ENCODE measurements around the gene RASSF10. TPM values are rescaled to one million over a fixed set of nuclear protein-coding genes. Genes with fewer than 3 reads are reported as not detected.

The RASSF10 gene
- total RNA-seq, 1 donor from 2014 or later: not detected

DNA sequence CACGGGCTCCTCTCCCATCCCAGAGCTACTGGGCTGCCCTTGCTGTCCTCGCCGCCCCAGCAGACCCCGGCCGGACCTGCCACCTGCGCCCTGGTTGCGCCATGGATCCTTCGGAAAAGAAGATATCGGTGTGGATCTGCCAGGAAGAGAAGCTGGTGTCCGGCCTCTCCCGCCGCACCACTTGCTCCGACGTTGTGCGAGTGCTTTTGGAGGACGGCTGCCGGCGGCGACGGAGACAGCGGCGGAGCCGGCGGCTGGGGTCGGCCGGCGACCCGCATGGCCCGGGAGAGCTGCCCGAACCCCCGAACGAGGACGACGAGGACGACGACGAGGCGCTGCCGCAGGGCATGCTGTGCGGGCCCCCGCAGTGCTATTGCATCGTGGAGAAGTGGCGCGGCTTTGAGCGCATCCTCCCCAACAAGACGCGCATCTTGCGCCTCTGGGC lies 382 bp downstream of the RASSF10 start:
- Mint-ChIP-seq H3K27me3 (ENCODE audit: unreplicated experiment) (peaks cover 16% of the 10 kb centered on the region), H3K4me3 (ENCODE audit: unreplicated experiment) (no peak overlapping the region), H3K4me1 (ENCODE audit: low read depth, unreplicated experiment) (peaks cover 4% of the 10 kb centered on the region), H3K27ac (ENCODE audit: unreplicated experiment) (no peak overlapping the region), H3K36me3 (ENCODE audit: unreplicated experiment) (peaks cover 4% of the 10 kb centered on the region), H3K9me3 (ENCODE audit: unreplicated experiment) (peaks cover 2% of the 10 kb centered on the region)
- TF ChIP-seq, protein P1, sequence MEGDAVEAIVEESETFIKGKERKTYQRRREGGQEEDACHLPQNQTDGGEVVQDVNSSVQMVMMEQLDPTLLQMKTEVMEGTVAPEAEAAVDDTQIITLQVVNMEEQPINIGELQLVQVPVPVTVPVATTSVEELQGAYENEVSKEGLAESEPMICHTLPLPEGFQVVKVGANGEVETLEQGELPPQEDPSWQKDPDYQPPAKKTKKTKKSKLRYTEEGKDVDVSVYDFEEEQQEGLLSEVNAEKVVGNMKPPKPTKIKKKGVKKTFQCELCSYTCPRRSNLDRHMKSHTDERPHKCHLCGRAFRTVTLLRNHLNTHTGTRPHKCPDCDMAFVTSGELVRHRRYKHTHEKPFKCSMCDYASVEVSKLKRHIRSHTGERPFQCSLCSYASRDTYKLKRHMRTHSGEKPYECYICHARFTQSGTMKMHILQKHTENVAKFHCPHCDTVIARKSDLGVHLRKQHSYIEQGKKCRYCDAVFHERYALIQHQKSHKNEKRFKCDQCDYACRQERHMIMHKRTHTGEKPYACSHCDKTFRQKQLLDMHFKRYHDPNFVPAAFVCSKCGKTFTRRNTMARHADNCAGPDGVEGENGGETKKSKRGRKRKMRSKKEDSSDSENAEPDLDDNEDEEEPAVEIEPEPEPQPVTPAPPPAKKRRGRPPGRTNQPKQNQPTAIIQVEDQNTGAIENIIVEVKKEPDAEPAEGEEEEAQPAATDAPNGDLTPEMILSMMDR (IDR thresholded peaks at IDR 0.05; ENCODE audit: partially characterized antibody, unreplicated experiment): no peak
- DNase-seq: no peak

DNA sequence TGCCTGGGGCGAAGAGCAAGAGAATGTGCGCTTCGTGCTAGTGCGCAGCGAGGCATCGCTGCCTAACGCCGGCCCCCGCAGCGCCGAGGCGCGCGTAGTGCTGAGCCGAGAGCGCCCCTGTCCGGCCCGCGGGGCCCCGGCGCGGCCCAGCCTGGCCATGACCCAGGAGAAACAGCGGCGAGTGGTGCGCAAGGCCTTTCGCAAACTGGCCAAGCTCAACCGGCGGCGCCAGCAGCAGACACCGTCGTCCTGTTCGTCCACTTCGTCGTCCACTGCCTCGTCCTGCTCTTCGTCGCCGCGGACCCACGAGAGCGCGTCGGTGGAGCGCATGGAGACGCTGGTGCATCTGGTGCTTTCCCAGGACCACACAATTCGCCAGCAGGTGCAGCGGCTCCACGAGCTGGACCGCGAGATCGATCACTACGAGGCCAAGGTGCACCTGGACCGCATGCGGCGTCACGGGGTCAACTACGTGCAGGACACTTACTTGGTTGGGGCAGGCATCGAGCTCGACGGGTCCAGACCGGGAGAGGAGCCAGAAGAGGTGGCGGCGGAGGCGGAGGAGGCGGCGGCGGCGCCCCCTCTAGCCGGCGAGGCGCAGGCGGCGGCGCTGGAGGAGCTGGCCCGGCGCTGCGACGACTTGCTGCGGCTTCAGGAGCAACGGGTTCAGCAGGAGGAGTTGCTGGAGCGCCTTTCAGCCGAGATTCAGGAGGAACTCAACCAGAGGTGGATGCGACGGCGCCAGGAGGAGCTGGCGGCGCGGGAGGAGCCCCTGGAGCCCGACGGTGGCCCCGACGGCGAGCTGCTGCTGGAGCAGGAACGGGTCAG lies 1.0 kb downstream of the RASSF10 start:
- Mint-ChIP-seq H3K27me3 (ENCODE audit: unreplicated experiment) (peaks cover 16% of the 10 kb centered on the region), H3K27ac (ENCODE audit: unreplicated experiment) (no peak overlapping the region), H3K36me3 (ENCODE audit: unreplicated experiment) (peaks cover 4% of the 10 kb centered on the region), H3K4me3 (ENCODE audit: unreplicated experiment) (peak overlapping the region; percentile 38), H3K9me3 (ENCODE audit: unreplicated experiment) (peaks cover 2% of the 10 kb centered on the region), H3K4me1 (ENCODE audit: low read depth, unreplicated experiment) (peaks cover 4% of the 10 kb centered on the region)
- peak; percentile 51 for DNase-seq
- TF ChIP-seq, protein P1 (IDR thresholded peaks at IDR 0.05; ENCODE audit: partially characterized antibody, unreplicated experiment): no peak

DNA sequence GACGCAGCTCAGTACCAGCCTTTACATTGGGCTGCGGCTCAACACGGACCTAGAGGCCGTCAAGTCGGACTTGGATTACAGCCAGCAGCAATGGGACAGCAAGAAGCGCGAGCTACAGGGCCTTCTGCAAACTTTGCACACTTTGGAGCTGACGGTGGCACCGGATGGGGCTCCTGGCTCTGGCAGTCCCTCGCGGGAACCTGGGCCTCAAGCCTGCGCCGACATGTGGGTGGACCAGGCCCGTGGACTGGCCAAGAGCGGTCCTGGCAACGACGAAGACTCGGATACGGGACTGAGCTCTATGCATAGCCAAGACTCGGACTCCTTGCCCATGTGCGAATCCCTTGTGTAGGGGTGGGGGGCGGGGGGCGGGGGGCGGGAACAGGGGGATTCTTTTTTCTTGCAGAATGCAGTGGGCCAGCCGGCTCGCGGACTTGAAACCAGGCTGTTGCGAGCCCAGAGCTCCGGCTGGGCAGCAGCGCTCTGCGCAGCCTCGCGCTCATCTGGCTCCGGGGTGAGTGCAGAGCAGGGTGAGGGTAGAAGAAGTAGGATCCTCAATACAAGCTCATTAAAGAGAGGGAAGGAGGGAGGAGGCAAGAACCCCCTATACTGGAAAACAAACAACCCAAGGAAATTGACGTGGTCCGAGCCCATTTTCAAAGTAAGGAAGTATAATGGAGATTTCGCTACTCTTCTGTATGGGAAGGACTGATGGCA lies 1.8 kb downstream of the RASSF10 start:
- H3K4me1 Mint-ChIP-seq (ENCODE audit: low read depth, unreplicated experiment): peaks cover 4% of the 10 kb centered on the region
- H3K36me3 Mint-ChIP-seq (ENCODE audit: unreplicated experiment): peaks cover 4% of the 10 kb centered on the region
- H3K9me3 Mint-ChIP-seq (ENCODE audit: unreplicated experiment): peaks cover 2% of the 10 kb centered on the region
- peak overlapping the region; percentile 74 for H3K4me3 Mint-ChIP-seq (ENCODE audit: unreplicated experiment)
- H3K27me3 Mint-ChIP-seq (ENCODE audit: unreplicated experiment): peaks cover 16% of the 10 kb centered on the region
- TF ChIP-seq, protein P1 (IDR thresholded peaks at IDR 0.05; ENCODE audit: partially characterized antibody, unreplicated experiment): no peak
- no peak overlapping the region for H3K27ac Mint-ChIP-seq (ENCODE audit: unreplicated experiment)
- peak; percentile 42 for DNase-seq

DNA sequence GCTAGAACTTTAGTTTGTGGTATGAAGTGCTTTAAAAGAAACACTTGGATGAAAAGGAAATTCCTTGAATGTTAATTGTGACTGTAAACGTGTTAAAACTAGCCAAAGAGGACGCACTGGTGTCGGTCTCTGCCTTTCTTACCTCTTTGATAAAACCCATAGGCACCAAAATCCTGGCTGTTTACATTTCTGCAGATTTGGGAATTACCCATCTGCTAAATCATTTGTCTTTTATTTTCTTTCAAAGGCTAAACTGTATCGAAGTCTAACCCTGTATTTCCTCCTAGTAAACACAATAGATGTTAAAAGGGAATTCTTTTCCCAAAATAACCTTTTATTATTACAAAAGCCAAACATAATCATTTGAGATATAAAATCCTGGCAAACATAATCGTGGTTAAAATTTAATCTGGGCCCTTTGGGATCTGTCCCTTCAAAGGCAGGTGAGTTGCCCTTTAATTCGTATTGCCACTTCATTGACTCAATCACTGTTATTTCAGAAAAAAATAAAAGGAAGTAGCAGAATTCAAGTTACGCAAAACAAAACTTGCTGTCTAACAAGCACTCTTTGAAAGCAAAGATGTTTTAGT lies 2.4 kb downstream of the RASSF10 start:
- DNase-seq: no peak
- peaks cover 4% of the 10 kb centered on the region for H3K36me3 Mint-ChIP-seq (ENCODE audit: unreplicated experiment)
- H3K9me3 Mint-ChIP-seq (ENCODE audit: unreplicated experiment): peaks cover 2% of the 10 kb centered on the region
- TF ChIP-seq, protein P1 (IDR thresholded peaks at IDR 0.05; ENCODE audit: partially characterized antibody, unreplicated experiment): no peak
- H3K27me3 Mint-ChIP-seq (ENCODE audit: unreplicated experiment): peaks cover 16% of the 10 kb centered on the region
- peak overlapping the region; percentile 74 for H3K4me3 Mint-ChIP-seq (ENCODE audit: unreplicated experiment)
- H3K4me1 Mint-ChIP-seq (ENCODE audit: low read depth, unreplicated experiment): peaks cover 4% of the 10 kb centered on the region
- no peak overlapping the region for H3K27ac Mint-ChIP-seq (ENCODE audit: unreplicated experiment)

Measured in glutamatergic neuron (in vitro differentiated cells).